HEK293 (cell line): ENCODE data around the gene ELAPOR1.
A peak's percentile ranks its signal among the peaks of the same experiment; 100 is the strongest.

Experiments
- CTCF ChIA-PET: fragments of 350-600 bp; formaldehyde crosslinking; extraction: SDS; loops from one replicate; lab custom pipeline; 2021; ENCODE audit warnings: antibody characterized with exemption; lab: Yijun Ruan, JAX
- POLR2A ChIA-PET: fragments of 300-600 bp; formaldehyde crosslinking; extraction: SDS; loops from one replicate; lab custom pipeline; 2020; ENCODE audit warnings: antibody characterized with exemption, inconsistent platforms; lab: Yijun Ruan, JAX
- H3K27ac ChIP-seq: fragments of 200-500 bp; sonication (Bioruptor generic); 2 replicates; pipeline ENCODE4 v1.5.1; 2014; ENCODE audit warnings: low read depth, low read length, control low read depth, inconsistent platforms; ENCODE audit errors: extremely low read depth
- H3K36me3 ChIP-seq, 2 experiments: fragments of 200-500 bp in 1 of 2; sonication (Bioruptor generic) in 1 of 2; 1 replicate in 1 of 2; 2 replicates in 1 of 2; pipeline ENCODE4 v1.5.1; 2014 to 2017; ENCODE audit warnings: inconsistent platforms in 2 of 2, low read length in 2 of 2; ENCODE audit not compliant: control insufficient read depth in 2 of 2, insufficient read depth in 1 of 2
- H3K4me1 ChIP-seq: fragments of 200-500 bp; sonication (Bioruptor generic); 2 replicates; pipeline ENCODE4 v1.5.1; 2014; ENCODE audit warnings: mild to moderate bottlenecking, low read length, inconsistent platforms; ENCODE audit not compliant: control insufficient read depth, insufficient read depth
- H3K4me3 ChIP-seq: 2 replicates; pipeline ENCODE4 v1.5.1; 2011; ENCODE audit warnings: low read depth, mild to moderate bottlenecking, control low read depth, low read length, moderate library complexity
- H3K9me3 ChIP-seq: fragments of 200-500 bp; sonication (Bioruptor generic); 2 replicates; pipeline ENCODE4 v1.5.1; 2014; ENCODE audit warnings: low read depth, low read length, inconsistent platforms; ENCODE audit not compliant: control insufficient read depth, insufficient read depth
- EGR2 ChIP-seq: fragments of 450-650 bp; formaldehyde crosslinking; IDR thresholded peaks from 2 replicates; pipeline ENCODE4 v1.5.1; 2016; ENCODE audit warnings: low read depth, missing biosample characterization, missing genetic modification characterization
- KLF1 ChIP-seq: fragments of 450-650 bp; formaldehyde crosslinking; IDR thresholded peaks from 2 replicates; pipeline ENCODE4 v1.5.1; 2016; ENCODE audit warnings: missing biosample characterization, missing genetic modification characterization
- MEIS1 ChIP-seq: sonication (generic); formaldehyde crosslinking; IDR thresholded peaks from 2 replicates; pipeline ENCODE4 v1.8.1; 2022; ENCODE audit warnings: missing genetic modification reagents, mild to moderate bottlenecking, borderline replicate concordance
- SP2 ChIP-seq: fragments of 450-650 bp; formaldehyde crosslinking; IDR thresholded peaks from 2 replicates; pipeline ENCODE4 v1.5.1; 2016; ENCODE audit warnings: missing biosample characterization, missing genetic modification characterization
- ZBTB21 ChIP-seq: fragments of 450-650 bp; formaldehyde crosslinking; IDR thresholded peaks from 2 replicates; pipeline ENCODE4 v1.5.1; 2017; ENCODE audit warnings: missing biosample characterization, missing genetic modification characterization
- ZFHX2 ChIP-seq: fragments of 450-650 bp; formaldehyde crosslinking; conservative IDR thresholded peaks from 2 replicates; pipeline ENCODE4 v1.5.1; 2016; ENCODE audit warnings: missing biosample characterization, missing genetic modification characterization
- ZFP37 ChIP-seq: fragments of 450-650 bp; formaldehyde crosslinking; IDR thresholded peaks from 2 replicates; pipeline ENCODE4 v1.5.1; 2016; ENCODE audit warnings: missing biosample characterization, missing genetic modification characterization
- ZNF146 ChIP-seq: fragments of 450-650 bp; formaldehyde crosslinking; IDR thresholded peaks from 2 replicates; pipeline ENCODE4 v1.5.1; 2016; ENCODE audit warnings: missing biosample characterization, missing genetic modification characterization
- ZNF23 ChIP-seq: fragments of 450-650 bp; formaldehyde crosslinking; IDR thresholded peaks from 2 replicates; pipeline ENCODE4 v1.5.1; 2016; ENCODE audit warnings: missing biosample characterization, missing genetic modification characterization, borderline replicate concordance
- ZNF302 ChIP-seq: fragments of 450-650 bp; formaldehyde crosslinking; IDR thresholded peaks from 2 replicates; pipeline ENCODE4 v1.5.1; 2016; ENCODE audit warnings: missing biosample characterization, missing genetic modification characterization, low read depth
- ZNF311 ChIP-seq: fragments of 450-650 bp; formaldehyde crosslinking; IDR thresholded peaks from 2 replicates; pipeline ENCODE4 v1.5.1; 2017; ENCODE audit warnings: missing biosample characterization, missing genetic modification characterization, borderline replicate concordance
- ZNF335 ChIP-seq: fragments of 450-650 bp; formaldehyde crosslinking; conservative IDR thresholded peaks from 2 replicates; pipeline ENCODE4 v1.5.1; 2016; ENCODE audit warnings: missing biosample characterization, missing genetic modification characterization
- ZNF341 ChIP-seq: fragments of 450-650 bp; formaldehyde crosslinking; IDR thresholded peaks from 2 replicates; pipeline ENCODE4; 2016; ENCODE audit warnings: low read depth, missing biosample characterization, missing genetic modification characterization
- ZNF394 ChIP-seq: fragments of 450-650 bp; formaldehyde crosslinking; IDR thresholded peaks from 2 replicates; pipeline ENCODE4 v1.5.1; 2016; ENCODE audit warnings: missing biosample characterization, missing genetic modification characterization, mild to moderate bottlenecking, moderate library complexity, borderline replicate concordance
- ZNF433 ChIP-seq: fragments of 450-650 bp; formaldehyde crosslinking; IDR thresholded peaks from 2 replicates; pipeline ENCODE4 v1.5.1; 2016; ENCODE audit warnings: missing biosample characterization, missing genetic modification characterization, low read depth
- ZNF600 ChIP-seq: fragments of 450-650 bp; formaldehyde crosslinking; IDR thresholded peaks from 2 replicates; pipeline ENCODE4 v1.5.1; 2016; ENCODE audit warnings: missing biosample characterization, missing genetic modification characterization
- ZNF624 ChIP-seq: fragments of 450-650 bp; formaldehyde crosslinking; IDR thresholded peaks from 2 replicates; pipeline ENCODE4 v1.5.1; 2017; ENCODE audit warnings: missing biosample characterization, missing genetic modification characterization
- ZNF626 ChIP-seq: fragments of 450-650 bp; sonication (Bioruptor Pico); formaldehyde crosslinking; IDR thresholded peaks from 2 replicates; pipeline ENCODE4 v1.5.1; 2018; ENCODE audit warnings: missing biosample characterization, missing genetic modification characterization, inconsistent platforms
- ZNF707 ChIP-seq: fragments of 450-650 bp; formaldehyde crosslinking; IDR thresholded peaks from 2 replicates; pipeline ENCODE4 v1.5.1; 2016; ENCODE audit warnings: missing biosample characterization, missing genetic modification characterization
- ZSCAN16 ChIP-seq: fragments of 450-650 bp; formaldehyde crosslinking; IDR thresholded peaks from 2 replicates; pipeline ENCODE4 v1.5.1; 2016; ENCODE audit warnings: missing biosample characterization, missing genetic modification characterization
- TF ChIP-seq, protein P1 (sequence below): fragments of 450-650 bp; formaldehyde crosslinking; IDR thresholded peaks from 2 replicates; pipeline ENCODE4 v1.5.1; 2016; ENCODE audit warnings: missing biosample characterization, missing genetic modification characterization
- TF ChIP-seq, protein P2 (sequence below): fragments of 450-650 bp; formaldehyde crosslinking; IDR thresholded peaks from 2 replicates; pipeline ENCODE4 v1.5.1; 2017; ENCODE audit warnings: missing biosample characterization, missing genetic modification characterization
- TF ChIP-seq, protein P3 (sequence below): fragments of 450-650 bp; formaldehyde crosslinking; optimal IDR thresholded peaks from 2 replicates; pipeline ENCODE3; 2016; ENCODE audit warnings: missing biosample characterization, mild to moderate bottlenecking, missing genetic modification characterization
- TF ChIP-seq, protein P4 (sequence below): fragments of 450-650 bp; formaldehyde crosslinking; IDR thresholded peaks from 2 replicates; pipeline ENCODE4 v1.5.1; 2016; ENCODE audit warnings: missing biosample characterization, missing genetic modification characterization
- TF ChIP-seq, protein P5 (sequence below): fragments of 450-650 bp; formaldehyde crosslinking; IDR thresholded peaks from 2 replicates; pipeline ENCODE4 v1.5.1; 2016; ENCODE audit warnings: missing biosample characterization, missing genetic modification characterization
- TF ChIP-seq, protein P6 (sequence below): fragments of 450-650 bp; formaldehyde crosslinking; IDR thresholded peaks from 2 replicates; pipeline ENCODE4 v1.5.1; 2017; ENCODE audit warnings: missing biosample characterization, mild to moderate bottlenecking, missing genetic modification characterization, moderate library complexity

The ELAPOR1 gene, protein sequence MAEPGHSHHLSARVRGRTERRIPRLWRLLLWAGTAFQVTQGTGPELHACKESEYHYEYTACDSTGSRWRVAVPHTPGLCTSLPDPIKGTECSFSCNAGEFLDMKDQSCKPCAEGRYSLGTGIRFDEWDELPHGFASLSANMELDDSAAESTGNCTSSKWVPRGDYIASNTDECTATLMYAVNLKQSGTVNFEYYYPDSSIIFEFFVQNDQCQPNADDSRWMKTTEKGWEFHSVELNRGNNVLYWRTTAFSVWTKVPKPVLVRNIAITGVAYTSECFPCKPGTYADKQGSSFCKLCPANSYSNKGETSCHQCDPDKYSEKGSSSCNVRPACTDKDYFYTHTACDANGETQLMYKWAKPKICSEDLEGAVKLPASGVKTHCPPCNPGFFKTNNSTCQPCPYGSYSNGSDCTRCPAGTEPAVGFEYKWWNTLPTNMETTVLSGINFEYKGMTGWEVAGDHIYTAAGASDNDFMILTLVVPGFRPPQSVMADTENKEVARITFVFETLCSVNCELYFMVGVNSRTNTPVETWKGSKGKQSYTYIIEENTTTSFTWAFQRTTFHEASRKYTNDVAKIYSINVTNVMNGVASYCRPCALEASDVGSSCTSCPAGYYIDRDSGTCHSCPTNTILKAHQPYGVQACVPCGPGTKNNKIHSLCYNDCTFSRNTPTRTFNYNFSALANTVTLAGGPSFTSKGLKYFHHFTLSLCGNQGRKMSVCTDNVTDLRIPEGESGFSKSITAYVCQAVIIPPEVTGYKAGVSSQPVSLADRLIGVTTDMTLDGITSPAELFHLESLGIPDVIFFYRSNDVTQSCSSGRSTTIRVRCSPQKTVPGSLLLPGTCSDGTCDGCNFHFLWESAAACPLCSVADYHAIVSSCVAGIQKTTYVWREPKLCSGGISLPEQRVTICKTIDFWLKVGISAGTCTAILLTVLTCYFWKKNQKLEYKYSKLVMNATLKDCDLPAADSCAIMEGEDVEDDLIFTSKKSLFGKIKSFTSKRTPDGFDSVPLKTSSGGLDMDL

DNA sequence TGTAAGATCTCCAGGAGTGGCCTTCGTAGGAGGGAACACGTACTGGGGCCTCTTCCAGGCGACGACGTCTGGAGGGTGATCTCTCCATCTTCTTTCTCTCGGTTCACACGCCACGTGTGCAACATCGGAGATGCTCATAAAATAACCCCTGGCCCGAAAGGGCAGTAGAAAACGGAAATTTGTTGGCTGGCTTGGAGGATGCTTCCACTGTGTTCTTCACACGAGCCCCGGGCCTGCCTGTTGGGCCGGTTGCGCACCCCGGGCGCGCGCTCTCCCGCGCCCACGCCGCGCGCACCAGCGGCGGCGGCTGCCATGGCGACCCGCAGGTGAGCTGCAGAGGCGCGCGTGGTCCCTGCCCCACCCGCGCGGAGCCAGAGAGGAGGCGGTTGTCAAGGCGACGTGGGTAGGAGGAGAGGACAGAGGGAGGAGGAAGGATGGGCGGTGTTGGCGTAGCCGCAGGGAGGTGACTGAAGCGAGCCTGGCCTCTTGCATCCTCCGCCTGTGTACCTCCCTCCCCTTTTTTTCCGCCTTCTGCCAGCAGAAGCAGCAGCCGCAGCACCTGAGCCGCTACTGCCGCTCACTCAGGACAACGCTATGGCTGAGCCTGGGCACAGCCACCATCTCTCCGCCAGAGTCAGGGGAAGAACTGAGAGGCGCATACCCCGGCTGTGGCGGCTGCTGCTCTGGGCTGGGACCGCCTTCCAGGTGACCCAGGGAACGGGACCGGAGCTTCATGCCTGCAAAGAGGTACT lies at the start of gene ELAPOR1:
Gene ELAPOR1 (plus strand): TSS at position 526 of the 752 bp plus-strand sequence. CDS start 69 bp downstream, at position 595.
- CTCF ChIA-PET, result interaction anchor here (0.6 to 2.7 kb wide), 17 partner anchors 10 to 396 kb away, joined by 3 to 10 read pairs (median 3); no protein-coding TSS in a partner anchor
- H3K4me3 ChIP-seq, result peak within 1 kb of the TSS; percentile 21
- H3K9me3 ChIP-seq, result no peaks in the 10 kb centered on the region
- POLR2A ChIA-PET, result interaction anchor here (4.1 kb wide), 1 partner anchor 14 kb away, joined by 23 read pairs; no protein-coding TSS in a partner anchor
- no peaks in the 10 kb centered on the region for H3K4me1 ChIP-seq
- no peaks in the 10 kb centered on the region for H3K36me3 ChIP-seq
- no peak within 1 kb of the TSS for H3K27ac ChIP-seq
- peak; percentile 96 for TF ChIP-seq ZFHX2 (tag by site-specific recombination)
- TF ChIP-seq ZNF626, result no peak
- TF ChIP-seq SP2, result peak; percentile 27
- TF ChIP-seq, protein P1, sequence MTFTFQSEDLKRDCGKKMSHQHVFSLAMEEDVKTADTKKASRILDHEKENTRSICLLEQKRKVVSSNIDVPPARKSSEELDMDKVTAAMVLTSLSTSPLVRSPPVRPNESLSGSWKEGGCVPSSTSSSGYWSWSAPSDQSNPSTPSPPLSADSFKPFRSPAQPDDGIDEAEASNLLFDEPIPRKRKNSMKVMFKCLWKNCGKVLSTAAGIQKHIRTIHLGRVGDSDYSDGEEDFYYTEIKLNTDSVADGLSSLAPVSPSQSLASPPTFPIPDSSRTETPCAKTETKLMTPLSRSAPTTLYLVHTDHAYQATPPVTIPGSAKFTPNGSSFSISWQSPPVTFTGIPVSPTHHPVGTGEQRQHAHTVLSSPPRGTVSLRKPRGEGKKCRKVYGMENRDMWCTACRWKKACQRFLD (tag by site-specific recombination), result no peak
- peak; percentile 80 for TF ChIP-seq EGR2
- 0 out of 2 replicates have a peak, but pooled peaks have one; percentile 32 for TF ChIP-seq ZNF600 (tag by site-specific recombination)
- 0 out of 2 replicates have a peak, but pooled peaks have one; percentile 17 for TF ChIP-seq KLF1 (tag by site-specific recombination)
- no peak for TF ChIP-seq ZNF302 (tag by site-specific recombination)
- TF ChIP-seq ZNF707 (tag by site-specific recombination), result no peak
- TF ChIP-seq ZSCAN16 (tag by site-specific recombination), result no peak
- no peak for TF ChIP-seq MEIS1
- TF ChIP-seq, protein P2, sequence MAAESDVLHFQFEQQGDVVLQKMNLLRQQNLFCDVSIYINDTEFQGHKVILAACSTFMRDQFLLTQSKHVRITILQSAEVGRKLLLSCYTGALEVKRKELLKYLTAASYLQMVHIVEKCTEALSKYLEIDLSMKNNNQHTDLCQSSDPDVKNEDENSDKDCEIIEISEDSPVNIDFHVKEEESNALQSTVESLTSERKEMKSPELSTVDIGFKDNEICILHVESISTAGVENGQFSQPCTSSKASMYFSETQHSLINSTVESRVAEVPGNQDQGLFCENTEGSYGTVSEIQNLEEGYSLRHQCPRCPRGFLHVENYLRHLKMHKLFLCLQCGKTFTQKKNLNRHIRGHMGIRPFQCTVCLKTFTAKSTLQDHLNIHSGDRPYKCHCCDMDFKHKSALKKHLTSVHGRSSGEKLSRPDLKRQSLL (tag by site-specific recombination), result no peak
- 0 out of 2 replicates have a peak, but pooled peaks have one; percentile 15 for TF ChIP-seq ZNF335
- no peak for TF ChIP-seq ZBTB21 (tag by site-specific recombination)
- TF ChIP-seq ZNF394 (tag by site-specific recombination), result no peak
- no peak for TF ChIP-seq ZNF341 (tag by site-specific recombination)
- TF ChIP-seq, protein P3, sequence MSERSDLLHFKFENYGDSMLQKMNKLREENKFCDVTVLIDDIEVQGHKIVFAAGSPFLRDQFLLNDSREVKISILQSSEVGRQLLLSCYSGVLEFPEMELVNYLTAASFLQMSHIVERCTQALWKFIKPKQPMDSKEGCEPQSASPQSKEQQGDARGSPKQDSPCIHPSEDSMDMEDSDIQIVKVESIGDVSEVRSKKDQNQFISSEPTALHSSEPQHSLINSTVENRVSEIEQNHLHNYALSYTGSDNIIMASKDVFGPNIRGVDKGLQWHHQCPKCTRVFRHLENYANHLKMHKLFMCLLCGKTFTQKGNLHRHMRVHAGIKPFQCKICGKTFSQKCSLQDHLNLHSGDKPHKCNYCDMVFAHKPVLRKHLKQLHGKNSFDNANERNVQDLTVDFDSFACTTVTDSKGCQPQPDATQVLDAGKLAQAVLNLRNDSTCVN (tag by site-specific recombination), result peak; percentile 31
- TF ChIP-seq ZNF311, result no peak
- TF ChIP-seq, protein P4, sequence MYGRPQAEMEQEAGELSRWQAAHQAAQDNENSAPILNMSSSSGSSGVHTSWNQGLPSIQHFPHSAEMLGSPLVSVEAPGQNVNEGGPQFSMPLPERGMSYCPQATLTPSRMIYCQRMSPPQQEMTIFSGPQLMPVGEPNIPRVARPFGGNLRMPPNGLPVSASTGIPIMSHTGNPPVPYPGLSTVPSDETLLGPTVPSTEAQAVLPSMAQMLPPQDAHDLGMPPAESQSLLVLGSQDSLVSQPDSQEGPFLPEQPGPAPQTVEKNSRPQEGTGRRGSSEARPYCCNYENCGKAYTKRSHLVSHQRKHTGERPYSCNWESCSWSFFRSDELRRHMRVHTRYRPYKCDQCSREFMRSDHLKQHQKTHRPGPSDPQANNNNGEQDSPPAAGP, result no peak
- TF ChIP-seq, protein P5, sequence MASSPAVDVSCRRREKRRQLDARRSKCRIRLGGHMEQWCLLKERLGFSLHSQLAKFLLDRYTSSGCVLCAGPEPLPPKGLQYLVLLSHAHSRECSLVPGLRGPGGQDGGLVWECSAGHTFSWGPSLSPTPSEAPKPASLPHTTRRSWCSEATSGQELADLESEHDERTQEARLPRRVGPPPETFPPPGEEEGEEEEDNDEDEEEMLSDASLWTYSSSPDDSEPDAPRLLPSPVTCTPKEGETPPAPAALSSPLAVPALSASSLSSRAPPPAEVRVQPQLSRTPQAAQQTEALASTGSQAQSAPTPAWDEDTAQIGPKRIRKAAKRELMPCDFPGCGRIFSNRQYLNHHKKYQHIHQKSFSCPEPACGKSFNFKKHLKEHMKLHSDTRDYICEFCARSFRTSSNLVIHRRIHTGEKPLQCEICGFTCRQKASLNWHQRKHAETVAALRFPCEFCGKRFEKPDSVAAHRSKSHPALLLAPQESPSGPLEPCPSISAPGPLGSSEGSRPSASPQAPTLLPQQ (tag by site-specific recombination), result no peak
- TF ChIP-seq, protein P6, sequence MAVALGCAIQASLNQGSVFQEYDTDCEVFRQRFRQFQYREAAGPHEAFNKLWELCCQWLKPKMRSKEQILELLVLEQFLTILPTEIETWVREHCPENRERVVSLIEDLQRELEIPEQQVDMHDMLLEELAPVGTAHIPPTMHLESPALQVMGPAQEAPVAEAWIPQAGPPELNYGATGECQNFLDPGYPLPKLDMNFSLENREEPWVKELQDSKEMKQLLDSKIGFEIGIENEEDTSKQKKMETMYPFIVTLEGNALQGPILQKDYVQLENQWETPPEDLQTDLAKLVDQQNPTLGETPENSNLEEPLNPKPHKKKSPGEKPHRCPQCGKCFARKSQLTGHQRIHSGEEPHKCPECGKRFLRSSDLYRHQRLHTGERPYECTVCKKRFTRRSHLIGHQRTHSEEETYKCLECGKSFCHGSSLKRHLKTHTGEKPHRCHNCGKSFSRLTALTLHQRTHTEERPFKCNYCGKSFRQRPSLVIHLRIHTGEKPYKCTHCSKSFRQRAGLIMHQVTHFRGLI, result no peak
- no peak for TF ChIP-seq ZNF624 (tag by site-specific recombination)
- no peak for TF ChIP-seq ZNF23 (tag by site-specific recombination)
- TF ChIP-seq ZNF146, result no peak
- no peak for TF ChIP-seq ZNF433 (tag by site-specific recombination)
- no peak for TF ChIP-seq ZFP37
